PFSK-1 (cell line): ENCODE results near the gene SLC19A2.

Experiments
- FOXP2 ChIP-seq: optimal IDR thresholded peaks from 2 replicates; pipeline ENCODE3; 2011; ENCODE audit warnings: borderline replicate concordance, control low read depth, inconsistent platforms; ENCODE audit not compliant: insufficient read depth; ENCODE audit errors: extremely low read length, extremely low read depth
- POLR2AphosphoS5 ChIP-seq: IDR thresholded peaks from 2 replicates; pipeline ENCODE4 v1.6.1; 2012; ENCODE audit warnings: low read depth, mild to moderate bottlenecking, control low read depth, low read length, moderate library complexity
- SIN3A ChIP-seq: IDR thresholded peaks from 2 replicates; pipeline ENCODE4 v1.6.1; 2012; ENCODE audit warnings: mild to moderate bottlenecking, low read length, moderate library complexity, borderline replicate concordance; ENCODE audit not compliant: insufficient read depth
- TAF1 ChIP-seq: IDR thresholded peaks from 2 replicates; pipeline ENCODE4 v1.6.1; 2012; ENCODE audit warnings: low read length, control low read depth, borderline replicate concordance; ENCODE audit not compliant: insufficient read depth
- TF ChIP-seq, protein P1 (sequence below), 2 experiments: IDR thresholded peaks; 2 replicates each; pipeline versions ENCODE4 v1.6.1 to v1.8.0; 2011 to 2012; ENCODE audit warnings: low read depth in 2 of 2, low read length in 2 of 2, control low read depth in 1 of 2, inconsistent platforms in 1 of 2, mild to moderate bottlenecking in 1 of 2, moderate library complexity in 1 of 2; ENCODE audit not compliant: insufficient read depth in 1 of 2

Gene SLC19A2

DNA sequence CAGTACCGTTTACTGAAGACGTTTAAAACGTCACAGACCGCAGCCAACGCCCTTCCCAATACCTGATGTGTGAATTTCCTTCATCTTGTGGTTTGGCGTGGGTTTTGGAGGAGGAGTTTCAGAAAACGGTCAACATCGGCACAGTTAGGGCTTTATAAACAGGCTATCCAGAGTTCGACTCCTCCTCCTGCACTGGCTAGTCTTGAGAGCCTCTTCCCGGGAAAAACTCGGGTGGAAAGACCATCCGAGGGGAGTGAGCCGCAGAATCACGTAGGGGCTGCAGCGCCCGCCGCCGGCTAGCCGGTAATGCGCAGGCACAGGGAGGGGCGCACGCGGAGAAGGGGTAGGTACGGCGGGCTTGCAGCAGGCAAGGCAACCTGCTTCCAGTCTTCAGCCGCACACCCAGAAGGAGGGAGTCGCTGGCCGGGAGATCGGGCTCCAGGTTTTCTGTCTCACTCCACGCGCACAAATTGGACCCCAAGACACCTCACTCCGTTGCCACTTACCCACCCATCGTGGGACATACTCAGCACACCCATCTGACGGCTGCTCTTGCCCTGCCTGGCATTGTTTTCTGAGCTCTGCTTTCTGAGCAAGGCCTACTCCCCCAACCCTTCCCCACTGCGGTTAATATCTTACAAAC is 25.4 kb downstream of the SLC19A2 start:
- TF ChIP-seq SIN3A (no peak), POLR2AphosphoS5 (no peak), FOXP2 (no peak), TAF1 (no peak)
- TF ChIP-seq, protein P1, sequence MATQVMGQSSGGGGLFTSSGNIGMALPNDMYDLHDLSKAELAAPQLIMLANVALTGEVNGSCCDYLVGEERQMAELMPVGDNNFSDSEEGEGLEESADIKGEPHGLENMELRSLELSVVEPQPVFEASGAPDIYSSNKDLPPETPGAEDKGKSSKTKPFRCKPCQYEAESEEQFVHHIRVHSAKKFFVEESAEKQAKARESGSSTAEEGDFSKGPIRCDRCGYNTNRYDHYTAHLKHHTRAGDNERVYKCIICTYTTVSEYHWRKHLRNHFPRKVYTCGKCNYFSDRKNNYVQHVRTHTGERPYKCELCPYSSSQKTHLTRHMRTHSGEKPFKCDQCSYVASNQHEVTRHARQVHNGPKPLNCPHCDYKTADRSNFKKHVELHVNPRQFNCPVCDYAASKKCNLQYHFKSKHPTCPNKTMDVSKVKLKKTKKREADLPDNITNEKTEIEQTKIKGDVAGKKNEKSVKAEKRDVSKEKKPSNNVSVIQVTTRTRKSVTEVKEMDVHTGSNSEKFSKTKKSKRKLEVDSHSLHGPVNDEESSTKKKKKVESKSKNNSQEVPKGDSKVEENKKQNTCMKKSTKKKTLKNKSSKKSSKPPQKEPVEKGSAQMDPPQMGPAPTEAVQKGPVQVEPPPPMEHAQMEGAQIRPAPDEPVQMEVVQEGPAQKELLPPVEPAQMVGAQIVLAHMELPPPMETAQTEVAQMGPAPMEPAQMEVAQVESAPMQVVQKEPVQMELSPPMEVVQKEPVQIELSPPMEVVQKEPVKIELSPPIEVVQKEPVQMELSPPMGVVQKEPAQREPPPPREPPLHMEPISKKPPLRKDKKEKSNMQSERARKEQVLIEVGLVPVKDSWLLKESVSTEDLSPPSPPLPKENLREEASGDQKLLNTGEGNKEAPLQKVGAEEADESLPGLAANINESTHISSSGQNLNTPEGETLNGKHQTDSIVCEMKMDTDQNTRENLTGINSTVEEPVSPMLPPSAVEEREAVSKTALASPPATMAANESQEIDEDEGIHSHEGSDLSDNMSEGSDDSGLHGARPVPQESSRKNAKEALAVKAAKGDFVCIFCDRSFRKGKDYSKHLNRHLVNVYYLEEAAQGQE (IDR thresholded peaks at IDR 0.05; ENCODE audit: insufficient read depth in 1 of 2, low read depth in 2 of 2, low read length in 2 of 2), result no peak

DNA sequence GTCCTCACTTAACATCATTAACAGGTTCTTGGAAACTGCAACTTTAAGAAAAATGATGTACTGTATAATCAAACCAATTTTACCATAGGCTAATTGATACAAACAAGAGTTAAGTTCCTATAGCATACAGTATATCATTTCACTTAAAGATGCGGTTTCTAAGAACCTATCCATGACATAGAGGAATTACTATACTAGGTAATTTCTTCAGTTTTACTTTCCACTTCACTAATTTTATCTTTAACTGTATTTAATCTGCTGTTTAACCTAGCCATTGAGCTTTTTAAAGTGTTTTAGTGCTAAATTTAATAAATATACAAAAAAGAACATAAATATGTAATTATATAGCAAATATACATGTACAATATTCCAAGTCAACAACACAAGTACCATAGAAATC is 28.3 kb downstream of the SLC19A2 start:
- TF ChIP-seq SIN3A (no peak), FOXP2 (no peak), POLR2AphosphoS5 (no peak)

DNA sequence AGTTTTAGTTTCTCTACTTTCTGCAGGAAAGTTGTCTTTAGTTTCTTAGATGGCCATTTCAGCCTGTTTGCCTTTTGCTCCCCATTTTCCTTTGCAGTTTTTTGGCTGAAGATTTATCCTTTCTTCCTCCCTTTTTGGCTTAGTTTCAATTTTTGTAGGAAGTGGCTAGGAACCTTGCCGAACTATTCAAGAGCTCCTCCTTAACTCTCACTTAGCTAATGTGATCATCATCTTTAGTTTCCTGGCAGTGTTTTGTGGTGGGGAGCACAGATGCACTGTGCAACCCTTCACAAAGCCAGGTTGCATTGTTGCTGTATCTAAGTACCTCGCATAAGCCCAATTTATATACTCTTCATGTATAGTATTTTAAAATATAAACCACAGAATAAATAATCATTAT is 29.7 kb downstream of the SLC19A2 start:
- TF ChIP-seq, protein P1 (IDR thresholded peaks at IDR 0.05; ENCODE audit: insufficient read depth in 1 of 2, low read depth in 2 of 2, low read length in 2 of 2), result no peak

DNA sequence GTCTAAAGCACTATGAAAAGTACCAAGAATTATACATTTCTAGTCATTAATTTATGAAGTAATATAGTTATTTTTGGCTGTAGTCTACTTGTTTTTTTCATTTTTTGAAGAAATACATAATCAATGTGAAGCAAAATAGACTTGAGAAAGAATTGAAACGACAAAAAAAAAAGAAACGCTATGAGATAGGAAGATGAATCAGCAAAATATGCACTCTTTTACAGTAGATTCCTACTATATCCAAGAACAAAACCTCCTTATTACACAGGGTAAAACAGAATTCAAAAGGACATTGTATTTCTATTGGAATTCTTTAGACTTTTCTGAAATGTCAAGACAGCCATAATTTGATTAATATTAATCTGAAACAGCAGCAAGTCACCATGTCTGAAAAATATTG is 32.8 kb downstream of the SLC19A2 start:
- no peak for TF ChIP-seq FOXP2
- TF ChIP-seq, protein P1 (IDR thresholded peaks at IDR 0.05; ENCODE audit: insufficient read depth in 1 of 2, low read depth in 2 of 2, low read length in 2 of 2), result no peak
- no peak for TF ChIP-seq POLR2AphosphoS5

DNA sequence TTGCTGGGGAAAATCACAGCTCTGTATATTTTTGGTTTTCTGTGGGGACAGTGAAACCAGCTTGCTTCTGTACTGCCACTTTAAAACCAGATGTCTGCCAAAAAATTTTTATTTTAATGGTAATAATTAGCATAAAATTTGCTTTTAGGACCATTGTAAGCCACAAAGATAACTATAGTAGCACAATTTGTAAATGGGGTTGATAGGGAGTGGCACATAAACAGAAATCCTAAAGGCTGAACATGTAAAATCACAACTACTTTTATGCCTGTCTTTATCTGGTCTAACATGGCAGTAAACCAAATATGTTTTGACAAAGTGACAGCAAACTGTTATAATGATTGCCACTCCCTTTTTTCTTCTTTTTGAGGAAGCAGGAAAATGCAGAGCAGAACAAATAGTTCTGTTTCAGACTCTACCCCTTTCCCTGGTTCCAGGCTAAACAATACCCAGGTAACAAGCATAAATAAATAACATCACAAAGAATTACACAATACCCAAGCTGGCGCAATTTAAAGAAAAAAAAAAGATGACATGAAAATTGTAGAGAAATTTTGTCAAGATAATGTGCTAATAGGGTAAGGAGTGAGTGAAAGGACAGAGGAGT is 34.4 kb downstream of the SLC19A2 start:
- TF ChIP-seq TAF1, result no peak
- TF ChIP-seq FOXP2, result no peak
- TF ChIP-seq, protein P1 (IDR thresholded peaks at IDR 0.05; ENCODE audit: insufficient read depth in 1 of 2, low read depth in 2 of 2, low read length in 2 of 2), result no peak
- no peak for TF ChIP-seq SIN3A
- TF ChIP-seq POLR2AphosphoS5, result no peak
